Upper lobe of left lung (tissue), 6 donors: Measurements from ENCODE around the gene EIF5B. TPM values are rescaled to one million over a fixed set of nuclear protein-coding genes. Genes with fewer than 3 reads are reported as not detected.

Experiments used
- ATAC-seq, 2 donors: fragments of 200-7000 bp; cut with Tn5 transposase; one replicate each; pipeline ENCODE4 v1.9.1; 2022; ENCODE audit warnings: mild to moderate bottlenecking in 2 of 2, moderate library complexity in 2 of 2; ENCODE audit not compliant: low FRiP score in 2 of 2
- DNase-seq, 2 donors: peaks; one replicate each; pipeline ENCODE4 v3.0.0-alpha.2; 2019 to 2020
- H3K27ac ChIP-seq, 4 donors: fragments of 200-600 bp; sonication (generic); one replicate each; pipeline ENCODE4 v1.5.1; 2016 to 2019
- H3K27me3 ChIP-seq, 4 donors: fragments of 200-600 bp; sonication (generic); one replicate each; pipeline ENCODE4 v1.5.1; 2017 to 2019
- H3K36me3 ChIP-seq, 4 donors: fragments of 200-600 bp; sonication (generic); one replicate each; pipeline ENCODE4 v1.5.1; 2016 to 2019
- H3K4me1 ChIP-seq, 4 donors: fragments of 200-600 bp; sonication (generic); one replicate each; pipeline ENCODE4 v1.5.1; 2018 to 2019
- H3K4me3 ChIP-seq, 4 donors: fragments of 200-600 bp; sonication (generic); one replicate each; pipeline ENCODE4 v1.5.1; 2017 to 2019; ENCODE audit warnings: mild to moderate bottlenecking in 2 of 4, moderate library complexity in 1 of 4
- H3K9me3 ChIP-seq, 4 donors: fragments of 200-600 bp; sonication (generic); one replicate each; pipeline ENCODE4 v1.5.1; 2018 to 2019
- CTCF ChIP-seq, 6 experiments: fragments of 450-650 bp in 4 of 6; fragments of 200-600 bp in 2 of 6; sonication (generic) in 2 of 6; IDR thresholded peaks; one replicate each; pipeline ENCODE4 v1.5.1; 2016 to 2019; ENCODE audit warnings: antibody characterized with exemption in 6 of 6
- EP300 ChIP-seq, 4 donors: sonication (generic); formaldehyde crosslinking; IDR thresholded peaks; one replicate each; pipeline ENCODE4 v1.5.1; 2017; ENCODE audit warnings: antibody characterized with exemption in 4 of 4, control low read depth in 2 of 4
- POLR2A ChIP-seq, 4 donors: fragments of 450-650 bp; IDR thresholded peaks; one replicate each; pipeline ENCODE4 v1.5.1; 2016 to 2017; ENCODE audit warnings: antibody characterized with exemption in 4 of 4, mild to moderate bottlenecking in 2 of 4
- POLR2AphosphoS5 ChIP-seq, 2 donors: sonication (generic); formaldehyde crosslinking; IDR thresholded peaks; one replicate each; pipeline ENCODE4 v1.5.1; 2017; ENCODE audit warnings: antibody characterized with exemption in 2 of 2
- WGBS, 2 donors: methylation state at CpG; one replicate each; pipeline ENCODE4 v1.1.5; 2017 to 2018; 5-methylcytosine and 5-hydroxymethylcytosine counted together
- total RNA-seq, 6 donors: library from RNA; depleted of rRNA in 4 of 6; stranded (reverse); fragments of >200 nt in 4 of 6; gene quantifications; one replicate each; pipeline versions ENCODE4 v1.1.0 to v1.2.1, GENCODE V29; 2016 to 2021
- donor health status: DM: no; HTN: no; CAD: no; lungs with moderate emphysema.
- donor health status: DM: no; HTN: yes; CAD: no; lungs with severe emphysema.

EIF5B gene
- total RNA-seq, 6 donors from 2014 or later, result 19.9 to 39.0 (median 28.7) TPM

GRCh38 chr2:99414566-99414965, 77.4 kb downstream of the EIF5B start:
- Histone ChIP-seq H3K9me3 (no peaks in the 10 kb centered on the region), H3K36me3 (peaks cover 41 to 91% (median 55%) of the 10 kb centered on the region in 4 donors), H3K4me3 (no peak overlapping the region), H3K27me3 (no peaks in the 10 kb centered on the region), H3K27ac (no peak overlapping the region), H3K4me1 (no peaks in the 10 kb centered on the region)
- DNase-seq (no peak), ATAC-seq (no peak)
- TF ChIP-seq POLR2A (IDR thresholded peaks at IDR 0.05) (no peak), POLR2AphosphoS5 (IDR thresholded peaks at IDR 0.05) (no peak), EP300 (IDR thresholded peaks at IDR 0.05) (no peak), CTCF (IDR thresholded peaks at IDR 0.05) (no peak)
- 60 to 85% methylated on average over 1 of the region's 1 CpG for WGBS, 2 donors

- DNase-seq (no peak), ATAC-seq (no peak)
- Histone ChIP-seq H3K36me3 (peaks cover 43 to 93% (median 49%) of the 10 kb centered on the region in 4 donors), H3K27ac (no peak overlapping the region), H3K4me1 (no peaks in the 10 kb centered on the region), H3K9me3 (no peaks in the 10 kb centered on the region), H3K4me3 (no peak overlapping the region), H3K27me3 (no peaks in the 10 kb centered on the region)
- 98 to 100% methylated on average over 3 of the region's 3 CpGs for WGBS, 2 donors
- no peak for TF ChIP-seq EP300 (IDR thresholded peaks at IDR 0.05)
- TF ChIP-seq POLR2AphosphoS5 (IDR thresholded peaks at IDR 0.05), result no peak
- TF ChIP-seq CTCF (IDR thresholded peaks at IDR 0.05), result no peak
- TF ChIP-seq POLR2A (IDR thresholded peaks at IDR 0.05), result no peak
Observed at GRCh38 chr2:99417396-99417795, 80.2 kb downstream of the EIF5B start.

- H3K4me3 ChIP-seq, result no peak overlapping the region
- H3K27ac ChIP-seq, result no peak overlapping the region
- TF ChIP-seq EP300 (IDR thresholded peaks at IDR 0.05) (no peak), POLR2AphosphoS5 (IDR thresholded peaks at IDR 0.05) (no peak), POLR2A (IDR thresholded peaks at IDR 0.05) (no peak), CTCF (IDR thresholded peaks at IDR 0.05) (no peak)
- H3K27me3 ChIP-seq, result no peaks in the 10 kb centered on the region
- WGBS, 2 donors, result 77 to 81% methylated on average over 1 of the region's 1 CpG
- H3K9me3 ChIP-seq, result no peaks in the 10 kb centered on the region
- no peak for ATAC-seq
- peaks cover 42 to 97% (median 49%) of the 10 kb centered on the region in 4 donors for H3K36me3 ChIP-seq
- no peak for DNase-seq
- peaks cover 0 to 1% (median 0%) of the 10 kb centered on the region in 4 donors for H3K4me1 ChIP-seq
Observed at GRCh38 chr2:99420031-99420430, 82.8 kb downstream of the EIF5B start.

- H3K36me3 ChIP-seq, result peaks cover 36 to 96% (median 46%) of the 10 kb centered on the region in 4 donors
- H3K4me1 ChIP-seq, result peaks cover 0 to 5% (median 0%) of the 10 kb centered on the region in 4 donors
- DNase-seq (no peak), ATAC-seq (no peak)
- no peak for TF ChIP-seq POLR2AphosphoS5 (IDR thresholded peaks at IDR 0.05)
- no peak for TF ChIP-seq EP300 (IDR thresholded peaks at IDR 0.05)
- TF ChIP-seq CTCF (IDR thresholded peaks at IDR 0.05), result no peak
- no peak for TF ChIP-seq POLR2A (IDR thresholded peaks at IDR 0.05)
- H3K27ac ChIP-seq, result no peak overlapping the region
- WGBS, 2 donors, result 81 to 85% methylated on average over 5 of the region's 5 CpGs
- no peaks in the 10 kb centered on the region for H3K9me3 ChIP-seq
- no peak overlapping the region for H3K4me3 ChIP-seq
- H3K27me3 ChIP-seq, result no peaks in the 10 kb centered on the region
Observed at GRCh38 chr2:99420751-99421299, 83.6 kb downstream of the EIF5B start.

GRCh38 chr2:99421469-99421868, 84.3 kb downstream of the EIF5B start:
- Histone ChIP-seq H3K9me3 (no peaks in the 10 kb centered on the region), H3K4me1 (peaks cover 0 to 5% (median 0%) of the 10 kb centered on the region in 4 donors), H3K4me3 (no peak overlapping the region), H3K36me3 (peaks cover 36 to 96% (median 47%) of the 10 kb centered on the region in 4 donors), H3K27ac (no peak overlapping the region), H3K27me3 (no peaks in the 10 kb centered on the region)
- 88% methylated on average over 5 of the region's 5 CpGs for WGBS, 2 donors
- no peak for ATAC-seq
- TF ChIP-seq POLR2A (IDR thresholded peaks at IDR 0.05) (no peak), POLR2AphosphoS5 (IDR thresholded peaks at IDR 0.05) (no peak), EP300 (IDR thresholded peaks at IDR 0.05) (no peak), CTCF (IDR thresholded peaks at IDR 0.05) (no peak)
- no peak for DNase-seq
